Suprapubic skin (tissue), 4 donors: ENCODE results near the gene SPRR2B. TPM values are rescaled to one million over a fixed set of nuclear protein-coding genes. Genes with fewer than 3 reads are reported as not detected.

Experiments used
- DNase-seq, 2 donors: peaks; one replicate each; pipeline ENCODE4 v3.0.0-alpha.2; 2019; ENCODE audit warnings: low spot score in 2 of 2
- H3K27ac ChIP-seq: fragments of 200-600 bp; sonication (generic); one replicate; pipeline ENCODE4 v1.5.1; 2019
- H3K27me3 ChIP-seq: fragments of 200-600 bp; sonication (generic); one replicate; pipeline ENCODE4 v1.5.1; 2019
- H3K36me3 ChIP-seq: fragments of 200-600 bp; sonication (generic); one replicate; pipeline ENCODE4 v1.5.1; 2019
- H3K4me1 ChIP-seq: fragments of 200-600 bp; sonication (generic); one replicate; pipeline ENCODE4 v1.5.1; 2019
- H3K4me3 ChIP-seq: fragments of 200-600 bp; sonication (generic); one replicate; pipeline ENCODE4 v1.5.1; 2019; ENCODE audit warnings: mild to moderate bottlenecking
- H3K9me3 ChIP-seq: fragments of 200-600 bp; sonication (generic); one replicate; pipeline ENCODE4 v1.5.1; 2019
- CTCF ChIP-seq, 2 donors: fragments of 200-600 bp in 1 of 2; fragments of 450-650 bp in 1 of 2; sonication (generic) in 1 of 2; IDR thresholded peaks; one replicate each; pipeline ENCODE4 v1.5.1; 2016 to 2019; ENCODE audit warnings: antibody characterized with exemption in 2 of 2, mild to moderate bottlenecking in 1 of 2, moderate library complexity in 1 of 2
- EP300 ChIP-seq: sonication (generic); formaldehyde crosslinking; IDR thresholded peaks from one replicate; pipeline ENCODE4 v1.6.1; 2017; ENCODE audit warnings: antibody characterized with exemption
- POLR2A ChIP-seq, 2 donors: fragments of 450-650 bp; IDR thresholded peaks; one replicate each; pipeline ENCODE4 v1.6.1; 2017; ENCODE audit warnings: antibody characterized with exemption in 2 of 2, mild to moderate bottlenecking in 2 of 2, moderate library complexity in 2 of 2
- POLR2AphosphoS5 ChIP-seq, 3 donors: sonication (generic); formaldehyde crosslinking; IDR thresholded peaks; one replicate each; pipeline ENCODE4 v1.6.1; 2017; ENCODE audit warnings: antibody characterized with exemption in 3 of 3
- whole genome bisulfite sequencing: methylation state at CpG from one replicate; pipeline ENCODE4 v1.1.5; 2018; 5-methylcytosine and 5-hydroxymethylcytosine counted together
- total RNA-seq, 4 donors: library from RNA; depleted of rRNA; stranded (reverse); fragments of >200 nt; gene quantifications; one replicate each; pipeline ENCODE4 v1.1.0, GENCODE V29; 2016

Gene SPRR2B
- total RNA-seq, 4 donors from 2014 or later = 2.0 to 3.3 TPM; not detected in 2

DNA sequence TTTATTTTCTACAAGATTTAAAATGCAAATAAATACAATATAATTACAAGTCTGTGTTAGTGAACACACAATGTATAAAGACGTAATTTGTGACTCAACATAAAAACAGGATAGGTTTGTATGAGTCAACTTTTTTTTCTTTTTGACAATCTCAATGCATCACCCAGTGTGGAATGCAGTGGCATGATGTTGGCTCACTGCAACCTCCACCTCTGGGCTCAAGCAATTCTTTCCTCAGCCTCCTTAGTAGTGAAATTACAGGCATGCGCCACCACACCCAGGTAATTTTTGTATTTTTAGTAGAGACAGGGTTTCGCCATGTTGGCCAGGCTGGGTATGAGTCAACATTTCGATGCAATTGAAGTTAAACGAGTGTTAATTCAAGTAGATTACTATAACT, 28.8 kb upstream of the SPRR2B start:
- Histone ChIP-seq H3K4me3 (no peak overlapping the region), H3K9me3 (no peaks in the 10 kb centered on the region), H3K4me1 (no peaks in the 10 kb centered on the region), H3K27ac (no peak overlapping the region), H3K27me3 (no peaks in the 10 kb centered on the region), H3K36me3 (no peaks in the 10 kb centered on the region)
- TF ChIP-seq EP300 (no peak), POLR2AphosphoS5 (IDR thresholded peaks at IDR 0.05) (no peak), CTCF (IDR thresholded peaks at IDR 0.05) (no peak), POLR2A (IDR thresholded peaks at IDR 0.05) (no peak)
- 61% methylated on average over 5 of the region's 5 CpGs for WGBS
- DNase-seq = no peak

GRCh38 chr1:153099461-153100045, 28.1 kb upstream of the SPRR2B start:
- Histone ChIP-seq H3K9me3 (no peaks in the 10 kb centered on the region), H3K27me3 (no peaks in the 10 kb centered on the region), H3K4me1 (no peaks in the 10 kb centered on the region), H3K27ac (no peak overlapping the region), H3K36me3 (no peaks in the 10 kb centered on the region), H3K4me3 (no peak overlapping the region)
- WGBS = 79% methylated on average over 9 of the region's 9 CpGs
- no peak for DNase-seq
- TF ChIP-seq POLR2AphosphoS5 (IDR thresholded peaks at IDR 0.05) (no peak), POLR2A (IDR thresholded peaks at IDR 0.05) (no peak), EP300 (no peak), CTCF (IDR thresholded peaks at IDR 0.05) (no peak)

DNA sequence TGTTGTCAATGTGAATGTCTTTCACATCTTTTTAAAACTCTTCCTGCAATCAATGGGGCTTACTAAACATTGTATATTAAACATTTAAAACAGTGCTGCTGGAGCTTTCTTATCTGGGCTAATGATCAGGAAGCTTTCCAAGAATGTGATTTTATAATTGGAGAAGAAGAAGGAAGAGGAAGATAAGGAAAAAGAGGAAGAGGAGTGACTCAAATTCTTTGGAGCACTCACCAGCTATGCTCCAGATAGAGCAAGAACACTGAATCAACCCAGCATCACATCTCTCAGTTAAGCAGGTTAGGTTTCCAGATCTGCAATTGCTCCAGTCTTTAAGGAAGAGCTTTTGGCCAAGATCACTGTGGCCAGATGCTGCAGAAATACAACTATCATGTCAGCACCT, 24.4 kb upstream of the SPRR2B start:
- H3K36me3 ChIP-seq = no peaks in the 10 kb centered on the region
- no peaks in the 10 kb centered on the region for H3K9me3 ChIP-seq
- no peaks in the 10 kb centered on the region for H3K4me1 ChIP-seq
- H3K27me3 ChIP-seq = no peaks in the 10 kb centered on the region
- no peak overlapping the region for H3K27ac ChIP-seq
- TF ChIP-seq POLR2A (IDR thresholded peaks at IDR 0.05) (no peak), CTCF (IDR thresholded peaks at IDR 0.05) (no peak), EP300 (no peak), POLR2AphosphoS5 (IDR thresholded peaks at IDR 0.05) (no peak)
- no peak for DNase-seq
- H3K4me3 ChIP-seq = no peak overlapping the region

DNA sequence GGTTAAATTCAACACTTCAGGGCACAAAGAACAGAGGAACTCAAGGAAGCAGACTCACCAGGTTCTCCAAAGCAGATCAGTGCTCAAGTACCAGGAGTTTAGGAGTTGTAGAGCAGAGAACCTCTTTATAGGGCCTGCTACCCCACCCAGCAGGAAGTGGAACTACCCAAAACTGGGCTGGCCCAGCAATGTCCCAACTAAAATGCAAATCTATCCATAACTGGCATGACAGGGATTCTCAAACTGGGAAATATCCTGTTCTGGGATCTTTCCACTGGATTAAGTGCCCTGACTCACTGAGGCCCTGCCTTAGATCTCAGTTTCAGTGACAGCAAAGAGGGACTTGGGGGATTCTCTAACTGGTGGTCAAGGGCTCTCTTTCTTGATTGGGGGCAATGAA, 23.0 kb upstream of the SPRR2B start, which contains the start of gene SPRR2E:
TSS of gene SPRR2E (minus strand) at position 101 of the 400 bp plus-strand sequence. CDS start 775 bp downstream, outside the sequence.
- no peak for TF ChIP-seq EP300
- TF ChIP-seq POLR2AphosphoS5 (IDR thresholded peaks at IDR 0.05) = no peak
- H3K9me3 ChIP-seq = no peaks in the 10 kb centered on the region
- no peaks in the 10 kb centered on the region for H3K27me3 ChIP-seq
- no peak within 1 kb of the TSS for H3K4me3 ChIP-seq
- DNase-seq = no peak
- no peak within 1 kb of the TSS for H3K27ac ChIP-seq
- H3K4me1 ChIP-seq = no peaks in the 10 kb centered on the region
- H3K36me3 ChIP-seq = no peaks in the 10 kb centered on the region

DNA sequence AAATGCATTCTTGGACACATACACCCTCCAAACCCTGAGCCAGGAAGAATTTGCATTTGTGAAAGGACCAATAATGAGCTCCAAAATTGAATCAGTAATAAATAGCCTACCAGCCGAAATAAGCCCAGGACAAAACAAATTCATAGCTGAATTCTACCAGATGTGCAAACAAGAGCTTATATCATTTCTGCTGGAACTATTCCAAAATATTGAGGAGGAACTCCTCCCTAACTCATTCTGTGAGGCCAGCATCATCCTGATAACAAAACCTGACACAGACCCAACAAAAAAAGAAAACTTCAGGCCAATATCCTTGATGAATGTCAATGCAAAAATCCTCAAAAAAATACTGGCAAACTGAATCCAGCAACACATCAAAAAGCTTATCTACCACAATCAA, 16.2 kb upstream of the SPRR2B start:
- DNase-seq = no peak
- Histone ChIP-seq H3K36me3 (no peaks in the 10 kb centered on the region), H3K9me3 (no peaks in the 10 kb centered on the region), H3K27me3 (no peaks in the 10 kb centered on the region), H3K4me1 (no peaks in the 10 kb centered on the region), H3K27ac (no peak overlapping the region), H3K4me3 (no peak overlapping the region)
- 48% methylated on average over 1 of the region's 1 CpG for WGBS
- TF ChIP-seq POLR2A (IDR thresholded peaks at IDR 0.05) = no peak
- TF ChIP-seq CTCF (IDR thresholded peaks at IDR 0.05) = no peak
- no peak for TF ChIP-seq POLR2AphosphoS5 (IDR thresholded peaks at IDR 0.05)
- TF ChIP-seq EP300 = no peak

GRCh38 chr1:153081736-153082135, 10.3 kb upstream of the SPRR2B start:
- WGBS = 56% methylated on average over 3 of the region's 3 CpGs
- H3K4me1 ChIP-seq = no peaks in the 10 kb centered on the region
- H3K36me3 ChIP-seq = no peaks in the 10 kb centered on the region
- DNase-seq = no peak
- H3K9me3 ChIP-seq = peaks cover 8% of the 10 kb centered on the region
- H3K27ac ChIP-seq = no peak overlapping the region
- H3K27me3 ChIP-seq = no peaks in the 10 kb centered on the region
- TF ChIP-seq EP300 (no peak), POLR2A (IDR thresholded peaks at IDR 0.05) (no peak), CTCF (IDR thresholded peaks at IDR 0.05) (no peak), POLR2AphosphoS5 (IDR thresholded peaks at IDR 0.05) (no peak)
- no peak overlapping the region for H3K4me3 ChIP-seq
